Head of caudate nucleus (tissue), 42 donors: ENCODE results near the gene GRIN2C.
A peak's percentile ranks its signal among the peaks of the same experiment; 100 is the strongest.

Experiments used
- DNase-seq, 42 donors: peaks; one replicate each; pipeline versions ENCODE4 v3.0.0 to v3.0.0-alpha.2; 2020 to 2021; ENCODE audit warnings: mixed read lengths in 7 of 42
- intact Hi-C: fragments of 100-400 bp; cut with DNase I; formaldehyde crosslinking; loops from one replicate; pipeline ENCODE4 v1.15.0; 2022

The GRIN2C gene

DNA sequence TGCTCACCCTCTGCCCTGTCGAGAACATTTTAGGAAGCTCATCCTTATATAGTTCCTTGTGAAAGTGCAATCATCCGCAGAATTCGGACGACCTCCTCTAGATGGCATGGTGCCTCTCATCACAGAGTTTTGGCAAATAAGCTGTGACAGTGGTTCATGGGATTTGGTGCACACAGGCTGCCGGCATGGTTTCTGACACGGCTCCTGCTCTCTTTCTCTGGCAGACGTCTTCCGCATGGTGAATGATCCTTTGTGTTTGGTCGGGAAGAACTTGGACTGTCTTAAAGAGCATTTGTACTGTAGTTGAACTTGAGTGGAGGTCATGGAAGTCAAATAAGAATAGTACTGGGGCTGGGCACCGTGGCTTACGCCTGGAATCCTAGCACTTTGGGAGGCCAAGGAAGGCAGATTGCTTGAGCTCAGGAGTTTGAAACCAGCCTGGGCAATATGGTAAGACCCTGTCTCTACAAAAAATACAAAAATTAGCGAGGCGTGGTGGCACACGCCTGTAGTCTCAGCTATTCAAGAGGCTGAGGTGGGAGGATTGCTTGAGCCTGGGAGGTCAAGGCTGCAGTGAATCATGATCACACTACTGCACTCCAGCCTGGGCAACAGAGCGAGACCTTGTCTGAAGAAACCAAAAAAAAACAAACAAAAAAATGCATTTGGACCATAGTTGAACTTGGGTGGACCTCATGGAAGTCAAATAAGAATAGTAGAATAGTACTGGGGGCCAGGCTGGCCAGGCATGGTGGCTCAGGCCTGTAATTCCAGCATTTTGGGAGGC lies 48.8 kb downstream of the GRIN2C start:
- intact Hi-C loops: no loop called here
- DNase-seq: peak in 22 of 42 donors; percentile 36 to 76 (median 54)

DNA sequence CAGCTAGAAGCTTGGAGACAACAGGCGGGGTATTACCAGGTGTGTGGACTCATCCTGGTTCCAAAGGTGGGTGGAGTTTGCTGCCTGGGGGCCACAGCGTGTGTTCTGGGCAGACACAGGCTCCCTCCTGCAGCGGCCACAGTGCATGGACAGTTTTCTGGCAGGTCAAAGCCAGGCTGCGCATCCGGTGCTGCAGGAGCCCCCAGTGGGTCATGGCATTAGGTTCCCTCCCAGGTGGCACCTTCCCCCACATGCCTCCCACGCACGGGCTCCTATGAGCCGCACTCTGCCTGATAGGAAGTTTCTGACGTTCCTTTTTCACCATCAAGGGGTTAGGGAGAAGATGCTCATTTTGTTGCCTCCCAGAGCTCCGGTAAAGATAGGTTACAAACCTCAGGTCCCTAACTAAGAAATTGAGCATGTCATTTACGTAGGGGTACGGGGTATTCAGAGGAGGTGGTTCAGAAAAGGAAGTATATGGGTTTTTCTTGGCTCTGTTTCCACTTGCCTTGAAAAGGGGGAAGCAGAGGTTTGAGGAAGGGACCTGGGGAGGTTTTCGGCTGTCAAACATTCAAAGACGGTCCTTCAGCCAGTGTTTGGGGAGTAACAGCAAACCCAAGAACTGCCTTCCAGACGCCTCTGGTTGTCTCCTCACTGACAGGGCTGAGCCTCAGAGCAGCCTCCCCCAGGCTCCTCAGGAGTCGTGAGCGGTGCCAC lies 50.8 kb downstream of the GRIN2C start:
- no peak for DNase-seq
- intact Hi-C loops: no loop called here

DNA sequence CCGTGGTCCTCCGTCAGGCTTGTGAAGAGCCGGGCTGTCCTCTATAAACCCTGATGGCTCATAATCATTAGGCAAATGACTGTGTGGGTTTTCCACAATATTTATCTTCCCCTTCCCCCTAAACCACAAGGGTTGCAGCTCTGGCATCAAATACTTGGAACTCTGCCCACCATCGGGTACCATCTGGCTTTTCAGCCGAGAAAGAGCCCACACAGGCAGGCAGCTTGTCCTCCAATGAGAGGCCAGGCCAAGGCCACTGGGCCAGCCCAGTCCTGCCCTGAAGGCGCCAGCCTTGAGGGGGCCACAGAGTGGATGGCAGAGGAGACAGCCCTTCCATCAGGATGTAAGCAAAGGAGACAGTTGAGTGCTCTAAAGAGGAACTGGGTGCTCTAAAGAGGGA lies 51.8 kb downstream of the GRIN2C start:
- intact Hi-C loops: no loop called here

DNA sequence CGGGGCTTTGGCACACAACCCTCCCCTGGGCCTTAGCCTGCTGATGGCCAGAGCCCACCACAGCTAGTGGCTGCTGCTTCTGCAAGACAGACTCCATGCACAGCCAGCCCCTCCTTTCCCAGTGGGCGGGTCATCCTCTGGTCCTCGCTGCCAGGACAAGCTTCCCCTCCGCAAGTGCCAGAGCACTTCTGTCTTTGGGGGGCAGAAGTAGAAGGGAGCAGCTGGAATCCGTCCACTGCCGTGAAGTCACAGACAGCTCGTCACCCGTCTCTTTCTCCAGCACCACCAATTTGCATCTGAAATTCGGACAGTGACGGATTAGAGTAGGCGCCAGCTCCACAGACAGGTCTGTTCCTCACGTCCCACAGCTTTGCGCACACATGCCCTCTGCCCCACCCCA lies 52.2 kb downstream of the GRIN2C start:
- peak in 2 of 42 donors; percentile 29 to 43 for DNase-seq
- intact Hi-C loops: no loop called here

More for the DNA sequence above, 51.8 kb downstream of the GRIN2C start:
- DNase-seq: peak in 17 of 42 donors; percentile 30 to 64 (median 49)

DNA sequence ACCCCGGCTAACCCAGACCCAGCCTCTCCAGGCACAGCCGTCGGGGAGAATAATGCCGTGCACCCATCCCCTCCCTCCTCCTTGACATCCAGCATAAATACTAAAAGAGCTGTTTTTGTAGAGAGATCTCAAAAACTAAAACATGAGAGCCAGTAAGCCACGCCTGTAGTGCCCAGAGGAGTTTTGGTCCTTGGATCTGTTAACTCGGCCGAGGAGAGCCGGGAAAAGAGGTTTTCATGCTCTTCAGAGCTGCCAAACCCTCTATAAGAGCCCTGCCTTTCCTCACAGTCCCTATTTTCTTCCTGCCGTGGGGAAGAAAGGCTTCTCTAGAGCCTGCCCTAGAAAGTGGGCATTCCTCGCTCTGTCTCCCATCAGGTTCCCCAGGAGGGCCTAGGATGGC lies 53.4 kb downstream of the GRIN2C start:
- no peak for DNase-seq

DNA sequence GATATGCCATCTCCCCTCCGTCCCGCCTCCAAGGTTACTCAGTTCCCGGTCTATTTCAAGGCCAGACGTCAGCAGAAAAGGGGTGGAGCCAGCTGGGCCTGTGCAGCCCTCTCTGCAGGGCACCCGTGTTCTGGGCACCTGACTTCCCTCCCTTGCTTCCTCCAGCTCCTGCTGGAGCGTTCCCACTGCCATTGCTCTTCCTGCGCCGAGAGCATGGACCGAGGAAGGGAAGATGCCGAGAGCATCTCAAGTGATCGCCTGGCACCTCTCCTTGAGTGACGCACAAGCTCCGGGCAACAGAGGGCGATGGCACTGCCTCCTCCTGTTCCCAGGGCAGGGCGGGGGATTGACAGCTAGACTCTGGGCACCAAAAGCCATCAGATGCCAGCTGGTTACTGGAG lies 54.1 kb downstream of the GRIN2C start:
- DNase-seq: peak in 9 of 42 donors; percentile 18 to 76 (median 57)
- intact Hi-C loops: no loop called here

More for the DNA sequence above, 53.4 kb downstream of the GRIN2C start:
- intact Hi-C loops: no loop called here

DNA sequence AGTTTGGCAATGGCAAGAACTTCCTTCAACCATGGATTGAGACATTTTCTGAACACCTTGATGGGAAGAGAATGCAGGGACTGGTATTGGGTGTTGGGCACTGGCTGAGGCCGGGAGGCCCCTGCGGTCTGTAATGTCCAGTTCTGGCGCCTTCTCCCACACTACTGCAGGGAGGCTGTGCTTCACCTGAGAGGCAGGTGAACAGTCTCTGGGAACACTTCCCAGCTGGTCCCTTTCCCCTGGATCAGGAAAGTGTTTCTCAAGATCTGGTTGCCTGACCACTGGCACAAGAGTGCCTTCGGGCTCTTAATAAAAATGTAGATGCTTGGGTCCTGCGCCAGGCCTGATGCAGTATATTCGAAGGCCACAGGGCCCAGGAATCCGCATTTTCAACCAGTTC lies 55.0 kb downstream of the GRIN2C start:
- no peak for DNase-seq
- intact Hi-C loops: no loop called here

DNA sequence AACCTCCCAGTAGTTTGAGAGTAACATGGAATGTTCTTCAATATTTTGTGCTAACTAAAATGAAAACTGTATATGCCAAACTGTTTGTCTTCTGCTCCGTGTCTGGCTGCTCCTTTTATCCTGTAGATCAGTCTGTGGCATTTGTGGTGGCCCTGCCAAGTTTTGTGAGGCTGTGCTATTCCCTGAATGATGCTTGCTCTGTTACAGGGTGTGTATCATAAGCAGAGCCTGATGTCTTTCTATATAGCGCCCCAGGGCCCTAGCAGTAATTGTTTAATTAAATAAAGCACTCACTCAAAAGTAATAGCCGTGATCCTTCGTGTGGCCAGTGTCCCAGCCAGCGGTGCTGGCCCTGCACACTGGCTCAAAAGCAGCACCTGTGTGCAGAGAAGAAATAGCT lies 55.7 kb downstream of the GRIN2C start:
- DNase-seq: no peak
- intact Hi-C loops: no loop called here

DNA sequence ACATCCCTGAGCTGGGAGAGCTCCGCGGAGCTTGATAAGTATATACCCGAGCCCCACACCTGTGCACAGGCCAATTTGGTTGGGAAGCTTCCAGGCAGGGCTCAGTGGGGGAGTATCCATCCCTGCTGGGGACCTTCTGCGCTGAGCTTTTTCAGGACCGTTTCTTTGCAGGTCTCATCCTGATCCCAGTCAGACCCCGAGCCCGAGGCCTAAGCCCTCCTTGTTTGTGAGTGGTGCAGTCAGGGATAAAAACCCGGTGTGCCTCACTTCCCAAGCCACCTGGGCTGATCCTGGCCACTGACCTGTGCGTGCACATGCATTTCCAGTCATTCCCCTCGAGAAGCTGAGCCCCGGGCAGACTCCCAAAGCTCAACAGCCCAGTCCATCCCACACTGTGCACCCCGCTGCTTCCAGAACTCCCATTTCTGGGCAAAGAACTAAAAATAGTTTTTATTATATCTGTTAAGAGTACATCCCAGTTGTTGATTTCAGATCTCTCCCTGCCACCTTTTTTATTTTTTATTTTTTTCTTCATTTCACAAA lies 56.2 kb downstream of the GRIN2C start:
- no peak for DNase-seq
- intact Hi-C loops: no loop called here

DNA sequence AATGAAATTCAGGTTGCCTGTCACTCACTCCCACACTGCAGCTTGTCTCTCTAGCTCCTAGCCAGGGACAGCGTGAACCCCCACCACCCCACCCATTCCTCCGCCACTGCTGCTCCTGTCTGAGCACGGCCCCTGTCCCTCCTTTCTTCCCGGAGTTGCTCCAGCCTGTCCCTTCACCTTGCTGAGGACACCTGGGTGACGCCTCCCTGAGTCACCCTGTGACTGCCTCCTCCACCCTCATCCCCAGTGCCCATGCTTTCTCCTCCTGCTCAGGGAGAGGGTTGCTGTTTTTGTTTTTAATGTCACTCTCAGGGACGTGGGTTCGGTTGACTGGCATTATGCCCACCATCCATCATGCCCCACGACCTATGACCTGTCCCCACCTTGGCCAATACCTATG lies 57.8 kb downstream of the GRIN2C start:
- DNase-seq: peak in 2 of 42 donors; percentile 31 to 42
- intact Hi-C loops: no loop called here

DNA sequence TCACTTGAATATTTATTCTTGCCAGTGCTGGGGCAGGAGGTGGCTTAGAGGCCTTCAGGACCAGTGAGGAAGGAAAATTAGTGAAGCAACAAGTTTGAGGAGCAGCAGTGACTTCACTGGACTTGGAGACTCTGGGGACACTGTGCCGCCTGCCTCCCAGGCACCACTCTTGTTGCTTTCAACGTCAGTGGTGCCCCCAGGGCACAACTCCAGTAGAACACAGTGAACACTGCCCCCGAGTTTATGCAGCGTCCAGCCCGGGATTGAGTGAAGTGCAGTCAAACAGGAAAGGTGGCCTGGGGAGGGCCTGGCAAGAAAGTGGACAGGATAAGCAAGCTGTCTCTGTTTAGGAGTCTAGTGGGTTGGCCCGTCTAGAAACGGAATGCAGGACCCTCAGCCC lies 59.2 kb downstream of the GRIN2C start:
- no peak for DNase-seq

DNA sequence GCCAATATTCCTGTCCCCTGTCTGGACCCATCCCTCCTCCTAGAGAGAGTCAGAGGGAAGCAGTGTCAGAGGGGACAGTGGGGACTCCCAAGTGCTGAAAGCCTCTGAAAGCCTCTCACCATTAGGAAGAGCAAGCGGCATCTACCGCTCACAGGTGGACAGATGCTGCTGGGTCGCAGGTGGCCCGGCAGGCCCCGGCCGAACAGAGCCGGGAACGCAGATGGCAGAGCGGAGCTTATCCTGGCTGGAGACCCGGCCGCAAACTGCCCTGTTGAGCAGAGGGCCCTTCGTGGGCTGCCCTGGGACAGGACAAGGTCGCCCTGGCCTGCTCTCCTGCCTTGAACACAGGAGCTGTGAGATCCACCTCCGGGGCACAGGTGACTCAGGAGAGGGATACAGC lies 60.6 kb downstream of the GRIN2C start:
- intact Hi-C loops: no loop called here
- no peak for DNase-seq

More for the DNA sequence above, 59.2 kb downstream of the GRIN2C start:
- intact Hi-C loops: no loop called here

DNA sequence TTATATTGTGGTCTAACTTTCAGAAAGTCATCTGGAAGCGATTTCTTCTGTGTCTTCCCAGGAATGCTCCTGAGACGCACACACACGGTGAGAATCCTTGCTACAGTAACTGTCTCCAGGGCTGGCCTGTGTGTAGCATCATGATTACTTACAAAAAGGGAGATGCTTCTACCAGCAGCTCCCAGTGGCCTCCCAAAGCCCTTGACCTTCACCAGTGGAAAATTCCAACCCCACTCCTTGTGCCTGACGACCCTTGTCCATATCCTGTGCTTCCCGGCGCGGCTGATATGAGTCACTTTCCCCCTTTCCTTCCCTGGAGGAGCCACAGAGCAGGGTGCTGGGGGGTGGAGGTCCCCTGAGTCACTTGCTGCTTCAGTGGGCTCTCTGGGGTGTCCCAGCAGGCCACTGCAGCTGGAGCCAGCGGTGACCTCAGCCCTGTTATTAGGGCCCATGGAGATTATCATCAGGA lies 61.4 kb downstream of the GRIN2C start:
- intact Hi-C loops: no loop called here
- no peak for DNase-seq

DNA sequence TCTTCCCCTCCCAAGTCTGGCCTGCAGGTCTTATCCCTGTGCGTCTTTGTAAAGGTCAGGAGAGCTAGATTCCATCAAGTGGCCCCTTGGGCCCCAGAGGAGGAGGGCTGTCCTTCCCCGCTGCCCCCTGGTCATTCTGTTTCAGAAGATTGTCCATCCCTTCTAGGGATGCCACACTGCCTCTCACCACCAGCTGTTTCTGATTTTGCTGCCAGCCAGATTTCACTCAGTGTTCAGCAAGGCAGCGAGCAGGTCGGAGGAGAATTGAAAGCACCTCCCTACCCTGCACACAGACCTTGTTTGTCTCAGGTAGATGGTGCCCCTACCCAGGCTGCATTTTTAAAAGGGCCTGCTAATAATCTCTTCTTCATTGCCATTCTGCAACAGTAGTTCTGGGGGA lies 61.9 kb downstream of the GRIN2C start:
- intact Hi-C loops: no loop called here
- no peak for DNase-seq

DNA sequence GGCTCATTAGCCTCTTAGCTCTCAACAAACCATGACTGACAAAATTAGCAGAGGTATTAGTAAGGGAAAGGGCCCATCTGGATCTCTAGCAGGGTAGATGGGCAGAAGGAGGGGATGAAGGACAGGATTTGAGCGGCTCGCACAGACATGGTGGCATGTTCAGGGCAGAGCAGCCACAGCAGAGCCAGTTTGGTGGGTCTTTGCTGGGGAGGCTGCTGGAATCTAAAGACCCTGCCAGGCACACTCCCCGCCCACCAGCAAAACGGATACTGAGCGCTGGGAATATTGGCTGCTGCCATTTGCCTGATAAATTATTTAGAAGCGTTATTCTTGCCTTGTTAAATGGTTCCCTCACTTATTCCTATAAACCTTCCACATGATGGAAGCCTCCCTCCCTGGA lies 62.8 kb downstream of the GRIN2C start:
- intact Hi-C loops: no loop called here
- DNase-seq: no peak

DNA sequence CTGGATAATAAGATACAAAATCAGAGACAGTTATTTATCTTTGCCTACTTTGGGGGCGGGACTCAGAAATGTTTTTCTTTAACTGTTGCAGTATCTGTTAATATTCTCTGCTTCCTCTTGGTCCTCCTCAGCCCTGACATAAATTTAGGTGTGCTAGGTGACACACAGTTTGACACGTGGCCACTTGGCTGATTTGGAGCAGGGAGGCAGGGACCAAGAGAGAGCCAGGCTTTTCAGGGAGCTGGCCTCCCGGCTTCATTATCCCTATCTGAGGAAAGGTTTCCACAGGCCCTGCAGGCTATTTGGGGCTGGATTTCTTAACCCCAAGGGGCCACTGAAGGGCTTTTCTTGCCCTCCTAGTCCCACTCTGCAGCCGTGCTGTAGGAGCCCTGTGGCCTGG lies 63.5 kb downstream of the GRIN2C start:
- intact Hi-C loops: no loop called here
- no peak for DNase-seq

DNA sequence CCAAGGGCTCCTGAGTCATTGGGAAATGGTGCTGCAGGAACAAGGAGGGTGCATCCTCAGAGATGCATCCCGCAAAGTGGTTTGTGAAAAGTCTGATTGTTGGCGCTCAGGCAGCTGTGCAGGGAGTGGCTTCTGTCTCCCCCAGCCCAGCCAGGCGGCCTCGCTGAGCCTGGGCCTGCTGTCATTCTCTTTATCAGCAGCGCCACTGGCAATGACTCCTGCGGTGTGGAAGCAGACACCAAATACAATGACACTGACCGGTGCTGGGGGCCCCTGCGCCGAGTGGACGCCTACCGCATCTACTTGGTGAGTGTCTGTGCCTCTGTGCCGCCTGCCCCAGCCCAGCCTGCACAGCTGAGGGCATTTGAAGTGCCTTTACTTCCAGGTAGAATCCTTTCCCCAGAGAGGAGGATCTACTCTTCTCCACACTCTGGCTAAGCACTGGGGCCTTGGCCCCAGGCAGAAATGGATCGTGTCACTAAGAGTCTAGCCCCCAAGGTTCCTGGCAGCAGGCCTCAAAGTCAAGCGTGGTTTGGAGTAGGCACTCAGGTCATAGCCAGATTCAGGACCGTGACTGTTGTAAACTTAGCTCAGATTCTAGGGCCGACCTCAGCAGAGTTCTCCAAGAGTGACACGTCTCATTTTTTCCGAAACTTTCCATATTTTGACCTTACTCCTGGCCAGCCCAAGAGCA lies 64.2 kb downstream of the GRIN2C start:
- peak in 10 of 42 donors; percentile 24 to 55 (median 38) for DNase-seq
- intact Hi-C loops: no loop called here

DNA sequence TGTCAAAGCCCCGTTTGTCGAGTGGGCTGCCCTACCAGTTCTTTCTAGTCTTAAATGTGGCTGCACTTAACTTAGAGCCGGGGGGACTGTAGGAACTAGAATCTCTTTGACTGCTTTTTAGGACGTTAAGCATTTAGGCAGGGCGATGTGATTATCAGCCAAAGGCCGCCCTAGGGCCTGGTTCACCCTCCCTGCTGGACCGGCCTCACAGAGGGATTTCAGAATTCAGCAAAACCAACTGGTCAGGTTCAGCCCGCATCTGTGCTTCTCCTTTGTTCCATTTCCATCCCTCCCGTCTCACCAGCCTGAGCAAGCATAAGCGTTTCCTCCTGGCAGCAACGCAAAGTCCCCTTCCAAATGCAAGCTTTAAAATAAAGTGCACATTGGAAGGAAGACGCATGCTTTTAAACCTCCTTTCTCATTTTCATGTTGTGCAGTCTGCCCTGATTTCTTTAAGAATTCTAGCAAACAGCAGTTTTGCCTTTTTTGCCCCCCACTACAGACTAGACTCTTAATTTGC lies 67.0 kb downstream of the GRIN2C start:
- no peak for DNase-seq
- intact Hi-C loops: loop anchor here (2.0 kb wide), 1 partner anchor 72 kb away; no protein-coding TSS in a partner anchor
